Fibroblast of skin of right quadriceps (primary cell): ENCODE data around the gene CHMP4B.
A peak's percentile ranks its signal among the peaks of the same experiment; 100 is the strongest.

Source experiments
- DNase-seq: peaks from one replicate; pipeline ENCODE4 v3.0.0-alpha.2; 2013

The CHMP4B gene

DNA sequence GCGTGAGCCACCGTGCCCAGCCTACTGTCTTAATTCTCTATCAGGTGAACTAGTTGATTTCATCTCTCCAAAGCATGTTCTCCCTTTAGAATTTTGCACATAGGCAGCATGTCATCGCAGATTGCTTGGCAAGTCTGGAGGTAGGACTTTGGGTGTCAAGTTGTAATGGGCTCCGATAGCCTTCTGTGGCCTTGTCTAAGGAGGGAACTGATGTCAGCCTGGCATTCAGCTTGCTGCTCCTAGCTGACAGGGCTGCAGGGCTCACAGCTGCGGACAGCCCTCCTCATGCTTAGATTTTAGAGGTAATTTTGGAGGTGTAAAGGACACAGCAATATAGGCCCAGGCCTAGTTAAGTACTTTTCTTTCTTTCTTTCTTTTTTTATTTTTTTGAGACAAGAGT is 11.3 kb downstream of the CHMP4B start:
- no peak for DNase-seq

DNA sequence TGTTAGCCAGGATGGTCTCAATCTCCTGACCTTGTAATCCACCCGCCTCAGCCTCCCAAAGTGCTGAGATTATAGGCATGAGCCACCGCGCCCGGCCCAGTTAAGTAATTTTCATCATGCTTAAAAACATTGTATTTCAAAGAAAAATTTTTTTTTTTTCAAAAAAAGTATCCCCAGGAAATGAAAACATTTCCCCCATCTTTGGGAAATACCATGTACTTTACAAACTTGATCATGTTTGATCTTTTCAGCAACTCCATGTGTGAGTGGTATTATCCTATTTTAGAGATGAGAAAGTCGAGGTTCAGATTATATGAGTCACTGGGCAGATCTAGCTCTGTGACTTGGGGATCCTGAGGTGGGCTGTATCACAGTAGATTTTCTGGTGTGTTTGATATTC is 11.8 kb downstream of the CHMP4B start:
- no peak for DNase-seq

DNA sequence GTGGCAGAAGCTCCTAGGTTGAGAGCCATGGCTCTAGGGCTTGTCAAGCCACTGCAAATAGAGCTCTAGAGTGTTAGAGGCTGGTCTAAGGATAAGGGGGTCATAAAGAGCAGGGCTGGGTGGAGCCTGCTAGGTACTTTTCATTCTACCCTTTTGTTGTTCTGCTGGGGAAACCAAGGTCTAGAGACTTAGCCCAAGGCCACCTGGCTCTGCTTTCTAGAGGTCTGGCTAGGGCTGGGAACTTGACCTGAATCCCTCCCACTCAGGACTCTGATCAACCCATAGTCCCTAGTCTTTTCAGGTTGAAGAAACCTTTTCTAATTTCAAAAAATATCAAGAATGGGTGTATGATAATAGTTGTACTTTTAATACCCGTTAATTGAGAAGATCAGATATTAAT is 13.7 kb downstream of the CHMP4B start:
- no peak for DNase-seq

DNA sequence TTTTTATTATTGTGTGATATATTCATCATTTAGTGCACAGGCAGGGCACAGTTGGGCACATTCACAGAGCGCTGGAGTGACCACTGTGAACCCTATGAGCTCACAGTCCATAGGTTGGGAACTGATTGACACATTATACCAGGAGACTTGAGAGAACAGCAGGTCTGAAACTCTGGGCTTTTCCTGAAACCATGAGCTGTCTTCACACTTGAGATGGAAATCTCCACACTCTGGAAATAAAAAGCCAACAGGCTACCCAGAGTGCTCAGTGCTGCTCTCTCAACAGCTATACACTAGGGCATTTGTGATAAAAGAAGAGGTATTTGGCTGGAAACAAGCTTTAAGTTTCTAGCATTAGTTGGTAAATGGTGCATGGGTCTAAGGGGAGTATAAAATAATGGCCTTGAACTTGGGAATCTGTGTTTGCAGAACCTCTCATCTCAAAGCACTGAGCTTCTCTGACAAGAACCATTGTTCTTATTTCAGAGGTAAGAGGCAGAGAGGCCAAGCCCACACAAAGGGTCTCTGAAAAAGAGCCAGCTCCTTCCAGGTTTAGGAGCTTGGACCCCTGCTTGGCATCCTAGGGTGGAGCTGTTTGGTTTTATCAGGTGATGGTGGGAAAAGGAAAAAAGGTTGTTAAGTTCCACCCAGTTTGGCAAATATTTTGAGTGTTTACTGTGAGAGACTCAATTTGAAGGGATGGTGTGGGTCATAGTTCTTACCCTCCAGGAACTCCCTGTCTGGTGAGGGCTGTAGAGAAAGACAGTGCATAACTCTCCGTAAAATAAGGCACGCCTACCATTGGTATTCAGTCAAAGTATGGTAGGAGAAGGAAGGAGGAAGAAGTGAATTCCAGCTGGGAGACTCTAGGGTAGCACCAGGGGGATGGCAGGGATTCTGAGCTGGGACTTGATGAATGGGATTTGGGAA is 14.5 kb downstream of the CHMP4B start:
- no peak for DNase-seq

DNA sequence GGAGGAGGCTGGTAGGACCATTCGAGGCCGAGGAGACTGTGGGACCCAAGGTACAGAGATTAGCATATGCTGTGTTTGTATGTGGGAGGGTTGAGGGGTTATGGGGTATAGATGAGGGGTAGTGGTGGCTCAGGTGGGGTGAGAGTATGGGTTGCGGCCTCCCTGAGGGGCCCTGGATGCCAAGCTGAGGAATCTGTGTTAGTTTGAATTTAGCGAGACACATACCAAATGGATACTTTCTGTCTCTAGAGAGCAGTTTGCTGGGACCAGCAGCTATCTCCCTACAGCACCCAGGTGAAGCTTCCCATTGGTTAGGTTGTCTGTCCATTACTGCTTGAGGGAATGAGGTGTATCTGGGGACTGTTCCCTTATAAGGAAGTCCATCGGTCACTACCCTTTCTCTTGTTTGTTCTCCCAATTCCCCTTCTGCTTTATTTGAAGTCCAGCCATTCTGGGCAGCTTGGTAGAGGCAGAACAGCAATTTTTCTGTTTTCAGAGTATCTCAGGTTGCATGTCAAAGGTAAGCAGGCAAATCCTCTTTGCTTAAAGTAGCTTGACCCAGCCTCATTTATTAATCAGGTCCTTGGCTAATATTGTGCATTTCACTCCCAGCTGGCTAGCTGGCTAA is 15.2 kb downstream of the CHMP4B start:
- no peak for DNase-seq

DNA sequence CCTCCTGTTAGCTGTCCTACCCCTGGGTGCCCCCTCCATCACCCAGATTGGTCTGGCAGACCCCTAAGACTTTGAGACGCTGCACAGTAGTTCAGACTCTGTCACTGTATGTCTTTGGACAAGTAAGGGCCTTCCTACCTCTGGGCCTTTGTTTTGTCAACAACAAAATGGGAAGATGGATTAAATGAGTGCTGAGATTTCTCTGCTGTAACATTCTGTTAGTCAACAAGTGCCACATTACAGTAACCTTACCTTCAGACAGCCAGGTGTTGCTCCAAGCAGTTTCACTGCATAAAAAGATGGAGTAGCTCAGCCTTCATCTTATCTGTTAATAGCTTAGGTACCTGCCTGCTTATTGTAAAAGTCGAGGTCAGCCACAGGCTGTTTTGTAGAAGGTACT is 16.0 kb downstream of the CHMP4B start:
- DNase-seq: no peak

DNA sequence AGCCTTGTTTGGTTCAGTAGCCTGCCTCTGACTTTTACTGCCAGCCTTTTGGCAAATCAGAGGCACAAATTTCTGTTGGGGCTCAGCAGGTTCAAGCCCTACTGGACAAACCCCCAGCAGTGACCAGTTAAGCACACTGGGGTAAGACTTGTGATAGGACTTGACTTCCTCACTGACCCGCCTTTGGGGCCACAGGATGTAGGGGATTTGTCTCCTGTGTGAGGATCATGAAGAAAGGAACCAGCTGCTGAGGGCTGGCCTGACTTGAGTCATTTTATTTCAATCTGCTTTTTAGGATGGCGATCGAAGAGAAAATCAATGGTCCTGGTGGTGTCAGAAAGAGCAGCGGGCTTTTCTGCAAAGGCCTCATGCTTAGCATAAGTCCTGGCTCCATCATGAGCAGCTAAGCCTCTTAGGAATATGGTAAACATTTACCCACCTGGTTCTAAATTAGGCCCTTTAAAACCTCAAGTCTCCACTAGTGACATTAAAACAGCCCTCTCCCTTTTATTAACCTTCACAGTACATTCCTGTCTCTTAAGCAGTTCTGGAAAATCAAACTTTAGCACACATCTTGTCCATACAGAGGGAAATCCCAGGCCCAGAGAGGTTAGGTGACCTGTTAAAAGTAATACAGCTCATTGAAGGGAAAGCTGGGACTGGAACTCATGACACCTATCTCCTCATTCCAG is 16.6 kb downstream of the CHMP4B start:
- DNase-seq: no peak

DNA sequence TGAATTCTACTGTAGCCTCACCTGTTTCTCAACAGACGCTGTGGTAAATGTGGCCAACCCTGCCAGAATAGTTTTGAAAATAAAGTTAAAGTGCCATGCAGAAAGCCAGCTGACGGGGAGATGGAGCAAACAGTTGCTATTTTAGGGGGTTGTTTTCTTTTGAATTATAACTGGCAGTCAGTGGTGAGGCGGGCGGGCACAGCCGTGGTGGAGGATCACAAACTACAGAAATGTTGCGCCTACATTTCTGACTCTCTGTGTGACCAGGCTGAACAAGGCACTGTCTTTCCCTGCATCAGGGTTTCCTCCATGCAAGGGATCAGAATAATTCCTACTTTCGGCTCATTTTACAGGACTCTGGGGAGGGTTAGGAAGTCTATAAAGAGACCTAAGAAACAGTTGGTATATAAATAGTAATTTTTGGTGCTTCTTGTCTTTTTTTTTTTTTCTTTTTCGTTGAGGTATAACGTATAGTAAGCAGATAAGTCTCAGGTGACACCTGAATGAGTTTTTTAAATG is 17.2 kb downstream of the CHMP4B start:
- DNase-seq: no peak

DNA sequence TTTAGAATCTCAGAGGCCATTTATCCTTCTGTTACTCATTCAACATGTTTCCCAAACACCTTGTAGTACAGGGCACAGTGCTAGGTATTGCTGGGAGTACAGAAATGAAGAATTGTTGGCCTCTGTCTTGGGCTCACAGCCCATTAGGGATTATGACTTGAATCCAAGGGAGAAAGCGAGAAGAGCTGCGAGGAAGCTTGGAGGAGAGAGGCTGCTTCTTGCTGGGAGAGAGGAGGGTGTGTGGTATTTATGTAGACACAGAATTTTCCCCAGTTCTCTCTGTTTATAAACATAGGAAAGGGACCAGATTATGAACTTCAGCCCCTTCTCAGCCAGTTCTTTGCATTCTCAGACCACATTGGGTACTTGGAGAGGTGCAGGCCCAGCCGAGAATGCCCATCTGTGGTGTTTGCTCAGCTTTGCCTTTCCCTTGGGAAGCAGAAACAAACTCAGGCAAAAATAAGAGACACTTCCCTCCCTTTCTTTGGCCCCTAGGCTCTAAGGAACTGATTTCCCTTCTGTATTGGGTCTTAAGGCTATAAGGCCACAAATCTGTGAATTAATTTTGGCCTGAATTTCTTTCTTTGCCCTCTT is 17.9 kb downstream of the CHMP4B start:
- DNase-seq: no peak

DNA sequence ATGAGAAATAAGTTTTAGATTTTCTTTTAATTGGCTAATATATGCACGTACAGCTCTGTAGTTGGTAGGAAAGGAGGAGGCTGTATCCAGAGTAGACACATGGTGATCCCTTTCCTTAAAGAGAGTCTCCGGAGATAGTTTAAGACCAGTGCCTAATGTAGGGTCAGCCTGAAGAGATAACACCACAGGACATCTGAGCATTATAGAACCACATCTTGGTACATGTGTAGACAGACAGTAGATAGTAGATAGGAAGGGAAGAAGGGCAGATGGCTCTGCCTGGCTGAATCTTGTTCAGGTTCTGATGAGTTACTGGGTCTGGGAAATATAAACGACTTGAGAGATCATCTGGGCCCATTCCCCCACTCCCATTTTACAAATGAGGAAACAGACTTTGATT is 18.5 kb downstream of the CHMP4B start:
- DNase-seq: no peak

DNA sequence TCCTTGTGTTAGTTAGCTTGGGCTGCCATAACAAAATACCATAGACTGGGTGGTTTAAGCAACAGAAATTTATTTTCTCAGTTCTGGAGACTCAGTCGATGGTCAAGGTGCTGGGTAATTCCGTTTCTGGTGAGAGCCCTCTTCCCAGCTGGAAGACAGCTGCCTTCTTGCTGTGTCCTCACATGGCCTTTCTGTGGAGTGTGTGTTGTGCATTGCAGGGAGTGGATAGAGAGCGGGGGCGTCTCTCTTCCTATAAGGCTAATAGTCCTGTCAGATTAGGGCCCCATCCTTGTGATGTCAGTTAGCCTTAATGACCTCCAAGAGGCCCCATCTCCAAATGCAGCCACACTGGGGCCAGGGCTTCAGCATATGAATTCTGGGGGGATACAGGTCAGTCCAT is 19.2 kb downstream of the CHMP4B start:
- DNase-seq: peak; percentile 13

DNA sequence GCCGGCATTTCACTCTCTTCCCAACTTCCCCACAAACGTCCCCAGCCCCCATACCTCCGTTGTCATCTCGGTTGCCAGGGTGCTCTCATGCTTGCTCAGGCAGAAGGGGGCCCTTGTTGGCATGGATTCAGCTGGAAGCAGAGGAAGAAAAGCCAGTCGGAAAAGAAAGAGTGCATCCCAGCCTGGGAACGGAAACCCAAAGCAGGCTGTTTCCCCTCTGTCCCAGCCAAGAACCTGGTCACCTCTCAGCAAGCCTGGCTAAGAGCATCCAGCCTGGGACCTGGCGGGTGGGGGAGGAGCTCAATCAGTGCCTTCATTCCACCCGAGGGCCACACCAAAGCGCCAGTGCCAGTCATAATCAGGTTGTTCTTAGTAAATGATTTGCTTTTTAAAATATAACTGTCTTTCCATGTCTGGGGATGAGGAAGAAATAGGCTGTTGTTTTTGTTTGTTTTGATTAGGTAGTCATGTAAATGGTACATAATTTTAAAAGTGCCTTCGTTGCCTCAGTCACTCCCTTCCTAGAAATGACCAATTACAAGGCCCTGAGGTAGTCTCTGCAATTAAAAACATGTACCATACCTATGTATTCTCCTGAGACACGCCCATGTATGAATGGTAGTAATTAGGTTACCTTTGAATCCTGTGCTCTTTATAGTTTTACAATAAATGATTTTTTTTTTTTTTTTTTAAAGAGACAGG is 21.1 kb downstream of the CHMP4B start:
- DNase-seq: peak; percentile 64

DNA sequence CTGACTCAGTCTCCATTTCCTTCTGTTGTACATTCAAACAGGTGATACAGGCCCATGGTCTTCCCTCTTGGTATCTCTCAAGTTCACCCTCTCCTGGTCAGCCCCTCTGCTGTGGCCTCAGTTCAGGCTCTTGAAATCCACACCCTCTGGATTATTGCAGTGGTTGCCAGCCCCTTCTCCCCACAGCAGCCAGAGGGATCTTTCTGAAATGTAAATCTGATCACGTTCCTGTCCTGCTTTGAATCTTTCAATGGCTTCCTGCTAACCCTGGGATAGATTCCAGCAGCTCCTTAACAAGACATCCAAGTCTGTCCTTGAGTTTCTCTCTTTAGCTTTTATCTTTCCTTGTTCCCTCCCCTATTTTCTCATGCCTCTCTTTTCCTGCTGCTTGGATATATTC is 22.2 kb downstream of the CHMP4B start:
- DNase-seq: no peak

DNA sequence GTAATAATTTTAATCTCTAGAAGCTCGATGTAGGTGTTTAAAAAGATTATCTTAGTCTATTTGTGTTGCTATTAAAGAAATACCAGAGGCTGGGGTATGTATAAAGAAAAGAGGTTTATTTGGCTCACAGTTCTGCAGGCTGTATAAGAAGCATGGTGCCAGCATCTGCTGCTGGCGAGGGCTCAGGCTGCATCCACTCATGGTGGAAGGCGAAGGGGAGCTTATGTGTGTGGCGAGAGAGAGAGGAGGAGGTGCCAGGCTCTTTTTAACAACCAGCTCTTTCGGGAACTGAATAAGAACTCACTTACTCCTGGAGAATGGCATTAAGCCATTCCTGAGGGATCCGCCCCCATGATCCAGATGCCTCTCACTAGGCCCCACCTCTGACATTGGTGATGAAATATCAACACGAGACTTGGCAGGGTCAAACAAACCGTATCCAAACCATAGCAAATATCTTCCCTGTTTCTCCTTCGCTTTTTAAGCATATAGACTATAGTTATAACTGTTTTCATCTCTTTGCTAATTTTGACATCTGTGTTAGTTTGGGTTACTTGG is 24.5 kb downstream of the CHMP4B start:
- DNase-seq: no peak

DNA sequence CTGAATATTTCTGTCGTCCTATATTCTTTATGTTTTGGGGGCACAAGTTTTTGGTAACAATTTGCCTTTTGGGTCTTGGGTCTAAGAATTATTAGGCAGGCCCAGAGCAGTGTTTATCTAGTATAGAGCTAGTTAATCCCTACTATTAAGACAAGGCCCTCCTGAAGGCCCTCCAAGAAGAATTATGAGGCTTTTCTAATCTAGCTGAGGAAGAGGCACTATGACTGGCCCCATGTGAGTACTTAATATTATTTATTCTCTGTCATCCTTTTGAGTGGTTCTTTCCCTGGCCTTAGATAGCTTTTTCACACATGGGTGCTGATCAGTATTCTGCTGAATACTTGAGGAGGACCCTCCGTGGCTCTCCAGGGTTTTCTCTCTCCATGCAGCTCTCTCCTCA is 25.1 kb downstream of the CHMP4B start:
- DNase-seq: no peak

DNA sequence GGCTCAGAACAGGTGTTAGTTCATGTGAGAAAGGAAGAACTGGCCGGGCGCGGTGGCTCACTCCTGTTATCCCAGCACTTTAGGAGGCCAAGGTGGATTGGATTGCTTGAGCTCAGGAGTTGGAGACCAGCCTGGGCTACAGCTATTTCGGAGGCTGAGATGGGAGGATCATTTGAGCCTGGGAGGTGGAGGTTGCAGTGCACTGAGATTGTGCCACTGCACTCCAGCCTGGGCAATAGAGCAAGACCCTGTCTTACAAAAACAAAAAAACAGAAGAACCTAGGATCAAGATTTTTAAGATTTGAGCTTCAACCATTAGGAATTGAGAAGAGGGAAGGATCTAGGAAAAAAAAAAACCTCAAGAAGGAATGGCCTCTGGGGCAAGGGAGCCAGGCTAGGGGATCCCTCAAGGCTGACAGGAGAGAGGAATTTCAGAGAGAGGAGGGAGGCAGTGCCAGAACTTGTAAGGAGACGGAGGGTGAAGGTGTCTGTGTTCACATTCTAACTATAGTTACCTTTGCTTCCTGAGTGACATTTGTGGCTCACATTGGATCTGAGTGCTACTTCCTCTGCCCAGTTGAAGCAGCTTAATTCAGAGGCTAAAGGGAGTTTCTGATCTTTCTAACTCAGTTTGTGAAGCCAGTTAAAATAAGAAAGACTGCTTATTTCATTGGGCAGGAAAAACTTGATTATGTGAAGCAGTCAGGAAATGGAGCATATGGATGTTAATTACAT is 26.1 kb downstream of the CHMP4B start:
- DNase-seq: no peak

DNA sequence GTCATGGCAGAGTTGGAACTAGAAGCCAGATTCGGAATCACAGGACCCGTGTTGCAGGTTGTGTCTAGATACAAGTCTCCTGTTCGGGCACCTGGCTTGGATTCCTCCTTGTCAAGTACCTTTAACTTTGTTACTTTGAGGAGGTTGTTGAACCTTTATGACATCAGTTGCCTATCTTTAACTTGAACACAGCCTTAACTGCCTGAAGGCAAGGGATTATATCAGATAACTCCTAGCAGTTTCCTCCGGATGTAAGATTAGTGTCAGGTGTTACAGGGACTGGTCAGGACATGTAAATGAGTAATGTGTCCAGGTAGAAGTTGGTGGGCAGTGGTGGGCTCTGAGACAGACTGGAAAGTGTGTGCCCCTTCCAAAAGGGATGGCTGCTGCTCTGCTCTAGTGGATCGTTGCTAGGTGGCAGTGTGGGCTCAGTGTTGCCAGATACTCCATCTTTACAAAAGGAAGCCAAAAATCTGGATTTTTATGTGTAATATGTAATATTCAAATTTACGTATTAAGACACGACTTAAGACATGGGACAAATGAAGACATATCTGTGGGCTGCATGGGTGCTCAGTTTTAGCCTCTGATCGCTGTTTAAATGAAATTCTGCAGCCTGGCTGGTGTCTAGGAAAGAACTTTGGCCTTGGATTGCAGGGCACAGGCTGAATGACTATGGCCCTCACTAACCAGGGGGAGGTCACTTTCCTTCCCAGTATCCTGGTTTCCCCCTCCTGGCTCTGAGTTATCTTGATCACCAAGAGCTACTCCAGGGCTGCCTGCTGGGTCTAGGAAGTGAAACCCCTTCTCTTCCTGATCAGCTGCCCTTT is 27.1 kb downstream of the CHMP4B start:
- DNase-seq: no peak

DNA sequence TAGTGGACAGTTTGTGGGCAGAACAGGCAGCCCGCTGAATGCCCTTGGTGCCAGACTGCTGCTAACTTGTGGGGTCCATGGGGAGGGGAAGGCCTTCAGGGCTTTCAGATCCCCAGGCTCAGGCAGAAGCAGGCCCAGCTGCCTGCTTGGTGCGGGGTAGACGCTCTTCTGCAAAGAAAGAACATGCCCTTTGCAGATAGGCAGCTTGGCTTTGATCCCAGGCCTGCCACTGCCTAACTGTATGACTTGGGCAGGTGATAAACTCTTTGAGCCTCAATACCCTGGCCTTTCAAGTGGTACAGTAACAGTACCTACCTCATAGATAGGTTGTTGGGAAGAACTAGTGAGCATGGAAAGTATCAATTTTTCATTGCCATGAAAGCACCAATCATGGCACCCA is 28.4 kb downstream of the CHMP4B start:
- DNase-seq: no peak

DNA sequence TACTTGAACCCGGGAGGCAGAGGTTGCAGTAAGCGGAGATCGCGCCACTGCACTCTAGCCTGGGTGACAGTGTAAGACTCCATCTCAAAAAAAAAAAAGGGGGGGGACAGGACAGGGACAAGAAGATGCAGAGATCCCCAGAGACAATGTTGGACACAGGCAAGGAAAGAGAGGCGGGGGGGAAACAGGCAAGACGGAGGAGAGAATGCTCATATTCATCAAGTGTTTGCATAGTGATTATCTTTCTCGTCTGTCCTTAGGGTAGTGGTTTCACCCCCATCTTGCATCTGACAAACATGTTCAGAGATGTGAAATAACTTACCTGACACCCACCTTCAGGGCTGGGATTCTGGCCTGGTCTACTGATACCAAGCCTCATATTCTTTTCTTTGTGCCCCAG is 29.0 kb downstream of the CHMP4B start:
- no peak for DNase-seq

DNA sequence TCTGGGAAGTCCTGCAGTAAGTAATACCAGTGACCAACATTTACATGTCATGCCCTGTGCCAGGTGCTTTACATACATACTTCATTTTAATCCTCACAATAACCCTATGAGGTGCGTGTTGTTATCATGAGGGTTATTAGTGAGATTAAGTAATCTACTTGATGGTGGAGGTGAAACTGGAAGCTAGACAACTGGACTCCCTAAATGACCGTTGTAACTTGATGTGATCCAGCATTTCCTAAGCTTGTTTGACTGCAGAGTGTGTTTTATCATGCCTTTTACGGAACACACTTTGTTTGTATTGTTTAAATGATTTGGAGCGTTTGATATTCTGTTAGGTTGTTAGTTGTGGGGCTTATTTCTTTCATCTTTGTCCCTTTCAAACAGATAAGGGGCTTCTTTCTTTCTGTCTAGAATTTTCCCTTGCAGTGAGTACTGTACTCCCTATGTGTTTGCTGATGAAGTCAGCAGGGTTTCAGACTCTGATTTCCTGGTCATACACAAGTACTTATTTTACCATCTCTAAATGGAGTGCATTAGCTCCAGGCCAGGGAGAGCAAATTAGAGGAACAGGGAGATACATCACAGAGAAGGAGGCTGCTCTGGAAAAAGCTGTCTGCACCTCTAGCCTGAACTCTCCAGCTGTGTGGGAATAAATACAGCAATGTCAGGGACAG is 29.7 kb downstream of the CHMP4B start:
- no peak for DNase-seq
